Measurements from ENCODE around the gene DTYMK.

Gene DTYMK

DNA sequence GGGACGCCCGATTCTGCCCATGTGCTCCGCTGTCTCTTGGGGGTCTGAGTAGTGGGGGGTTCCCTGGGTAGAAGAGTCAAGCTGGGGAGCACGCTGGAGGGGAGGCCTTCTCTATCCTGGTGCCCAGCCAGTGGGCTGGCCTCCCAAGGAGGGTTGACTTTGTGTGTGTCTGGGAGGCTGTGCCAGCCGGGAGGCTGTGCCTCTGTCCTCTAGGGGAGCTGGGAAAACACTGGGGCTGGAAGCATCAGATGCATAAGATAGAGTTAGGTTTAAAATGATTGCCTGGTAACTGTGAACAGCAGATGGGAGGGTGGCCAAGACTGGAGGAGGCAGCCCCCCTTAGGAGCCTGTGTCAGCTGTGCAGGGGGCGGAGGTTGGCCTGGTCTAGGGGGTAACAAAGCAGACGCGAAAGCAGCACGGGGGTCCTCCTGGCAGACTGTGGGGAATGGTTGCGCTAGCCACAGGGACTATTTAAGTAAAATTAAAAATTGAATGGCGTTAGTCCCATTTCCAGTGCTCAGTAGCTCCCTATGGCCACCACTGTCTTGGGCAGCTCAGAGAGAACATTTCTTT is 16.5 kb upstream of the DTYMK start:
- DNase-seq, result no peak

DNA sequence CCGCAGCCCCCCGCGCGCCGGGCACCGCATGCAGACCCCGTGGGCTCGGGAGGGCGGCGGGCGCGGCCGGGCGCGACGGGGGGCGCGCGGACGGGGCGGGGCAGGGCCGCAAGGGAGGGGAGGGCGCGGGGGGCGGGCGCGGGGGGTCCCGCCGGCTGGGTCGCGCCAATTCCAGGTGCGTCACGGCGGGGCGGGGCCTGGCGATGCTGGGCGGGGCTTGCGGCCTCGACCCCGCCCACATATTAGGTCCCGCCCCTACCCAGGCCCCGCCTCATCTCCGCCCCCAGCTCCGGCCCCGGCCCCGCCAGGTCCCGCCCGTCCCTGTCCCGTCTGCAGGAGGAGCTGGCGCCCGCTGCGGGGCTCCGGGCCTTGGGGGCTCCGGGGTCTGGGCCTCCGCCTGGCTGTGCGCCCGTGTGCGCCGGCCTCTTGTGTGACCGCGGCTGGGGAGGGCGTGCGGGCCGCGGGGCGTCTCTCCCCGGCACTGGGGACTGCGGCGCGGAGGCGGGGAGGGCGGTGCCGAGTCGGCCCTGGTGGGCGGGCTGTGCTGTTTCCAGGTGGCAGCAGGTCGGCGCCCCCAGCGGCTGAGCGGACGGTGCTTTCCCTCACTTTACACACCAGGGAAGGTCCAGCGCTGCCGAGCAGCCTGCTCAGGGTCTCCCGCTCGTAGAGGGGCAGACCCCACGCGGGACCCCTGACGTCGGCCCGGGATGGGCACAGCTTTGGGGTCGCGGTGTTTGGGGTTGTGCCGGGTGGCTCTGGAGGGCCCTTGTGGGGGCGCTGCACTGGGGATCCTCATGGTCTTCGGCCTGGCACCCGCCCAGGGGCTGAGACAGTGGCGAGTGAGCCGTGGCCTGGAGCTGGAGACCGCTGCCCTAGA is 15.8 kb upstream of the DTYMK start:
- peak; percentile 87 to 89 for DNase-seq

GRCh38 chr2:241701399-241702154 is 15.0 kb upstream of the DTYMK start, which contains the start of gene ING5:
Gene ING5, plus strand, starts transcription at chr2:241702039. Its CDS starts 27 bp downstream, at chr2:241702066.
- peak; percentile 94 to 96 for DNase-seq

DNA sequence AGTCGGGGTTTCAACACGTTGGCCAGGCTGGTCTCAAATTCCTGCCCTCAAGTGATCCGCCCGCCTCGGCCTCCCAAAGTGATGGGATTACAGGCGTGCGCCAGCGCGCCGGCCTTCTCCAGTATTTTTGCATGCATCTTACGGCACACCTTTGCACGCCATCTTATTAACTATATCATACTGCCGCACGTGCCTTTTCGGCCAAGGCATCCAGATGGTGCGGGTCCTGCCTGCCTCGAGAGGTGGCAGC is 14.5 kb upstream of the DTYMK start:
- DNase-seq, result no peak

- DNase-seq, result no peak
Measured at GRCh38 chr2:241695651-241696050, 9.0 kb upstream of the DTYMK start.

GRCh38 chr2:241692448-241692847 is 5.8 kb upstream of the DTYMK start:
- DNase-seq, result no peak

- no peak for DNase-seq
Measured at GRCh38 chr2:241690202-241690717, 3.6 kb upstream of the DTYMK start.

- no peak for DNase-seq
Measured at GRCh38 chr2:241689306-241689705, 2.7 kb upstream of the DTYMK start.

DNA sequence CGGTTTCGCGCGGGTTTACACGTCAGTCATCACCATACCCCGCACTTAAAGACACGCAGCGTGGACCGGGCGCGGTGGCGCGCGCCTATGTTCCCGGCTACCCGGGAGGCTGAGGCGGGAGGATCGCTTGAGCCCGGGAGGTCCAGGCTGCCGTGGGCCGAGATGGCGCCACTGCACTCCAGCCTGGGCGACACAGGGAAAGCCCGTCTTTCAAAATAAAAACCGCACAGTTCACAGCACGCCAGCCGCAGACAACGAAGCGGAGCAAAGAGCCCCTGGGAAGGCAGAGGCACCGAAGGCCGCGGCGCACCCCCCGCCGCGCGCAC is 328 bp downstream of the DTYMK start:
- DNase-seq, result no peak

DNA sequence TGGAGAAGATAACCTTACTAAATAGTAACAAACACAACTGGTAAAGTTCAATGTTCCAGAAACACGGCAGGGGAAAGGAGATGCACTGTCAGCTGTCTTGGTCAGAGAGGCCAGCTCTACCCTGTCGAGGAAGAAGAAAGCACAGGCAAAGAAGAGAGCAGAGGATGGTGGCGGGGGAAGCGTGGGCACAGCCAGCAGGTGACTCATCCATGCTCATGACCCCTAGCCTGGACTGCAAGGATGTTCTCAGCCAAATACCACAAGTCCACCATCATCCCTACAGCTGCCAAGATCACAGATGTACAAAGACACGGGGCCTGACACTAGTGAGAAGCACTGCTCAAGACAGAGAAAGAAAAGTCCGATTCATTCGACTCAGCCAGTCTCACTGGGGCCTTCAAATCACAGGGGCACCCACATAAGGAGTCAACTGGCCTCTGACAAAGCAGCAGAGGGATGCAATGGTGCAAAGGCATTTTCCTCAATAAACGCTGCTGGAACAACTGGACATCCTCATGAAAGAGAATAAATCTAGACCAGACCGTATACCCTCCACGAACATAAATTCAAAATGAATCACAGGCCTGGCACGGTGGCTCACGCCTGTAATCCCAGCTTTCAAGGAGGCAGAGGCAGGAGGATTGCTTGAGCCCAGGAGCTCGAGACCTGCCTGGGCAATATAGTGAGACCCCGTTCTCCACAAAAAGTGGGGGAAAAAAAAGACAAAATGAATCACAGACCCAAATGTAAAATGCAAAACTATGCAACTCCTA is 5.6 kb downstream of the DTYMK start:
- no peak for DNase-seq

GRCh38 chr2:241680044-241680443 is 6.6 kb downstream of the DTYMK start:
- no peak for DNase-seq

- no peak for DNase-seq
Measured at GRCh38 chr2:241678784-241679540, 7.7 kb downstream of the DTYMK start.

DNA sequence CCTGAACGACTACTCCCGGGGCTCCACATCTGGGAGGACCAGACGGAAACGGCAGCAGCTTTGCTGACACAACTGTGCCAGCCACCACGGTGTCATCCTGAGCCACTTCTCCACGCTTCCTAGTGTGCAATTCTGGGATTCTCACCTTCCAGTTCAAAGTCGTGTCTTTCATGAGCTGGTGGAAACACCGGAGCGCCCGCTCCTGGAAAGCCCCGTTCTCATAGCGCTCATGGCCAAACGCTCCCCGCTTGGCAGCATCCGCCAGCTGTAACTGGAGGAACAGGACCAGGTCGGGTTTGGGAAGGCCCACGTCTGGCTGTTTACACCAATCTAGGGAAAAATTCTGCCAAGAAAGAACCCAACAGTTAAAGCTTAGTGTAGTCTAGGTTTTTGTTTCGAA is 8.3 kb downstream of the DTYMK start:
- DNase-seq, result no peak

GRCh38 chr2:241677392-241677791 is 9.2 kb downstream of the DTYMK start:
- DNase-seq, result no peak

GRCh38 chr2:241676665-241677064 is 9.9 kb downstream of the DTYMK start:
- DNase-seq, result no peak

- DNase-seq, result no peak
Measured at GRCh38 chr2:241675885-241676284, 10.7 kb downstream of the DTYMK start.

GRCh38 chr2:241673797-241674725 is 12.6 kb downstream of the DTYMK start:
- DNase-seq, result no peak

DNA sequence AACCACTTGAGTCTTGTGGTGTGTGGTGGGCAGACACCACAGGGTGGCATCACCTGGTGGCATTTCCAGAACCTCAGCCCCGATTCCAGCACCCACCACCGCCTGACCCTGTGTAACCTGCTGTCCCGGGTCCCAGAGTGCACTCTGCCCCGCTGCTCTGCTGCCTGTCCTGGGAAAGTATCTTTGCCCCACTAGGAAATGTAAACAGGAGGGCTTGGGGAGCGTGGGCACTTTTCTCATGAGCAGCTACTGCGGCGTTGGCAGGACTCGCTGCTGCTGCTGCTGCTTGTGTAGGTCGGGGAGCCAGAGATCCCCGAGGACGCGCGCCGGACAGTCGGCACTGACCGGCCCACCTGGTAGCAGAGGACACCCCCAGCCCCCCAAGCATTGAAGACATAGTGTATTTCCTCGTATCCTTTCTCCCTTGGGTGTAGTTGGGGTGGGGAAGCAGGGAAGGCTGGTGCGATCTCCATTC is 13.4 kb downstream of the DTYMK start:
- DNase-seq, result no peak

DNA sequence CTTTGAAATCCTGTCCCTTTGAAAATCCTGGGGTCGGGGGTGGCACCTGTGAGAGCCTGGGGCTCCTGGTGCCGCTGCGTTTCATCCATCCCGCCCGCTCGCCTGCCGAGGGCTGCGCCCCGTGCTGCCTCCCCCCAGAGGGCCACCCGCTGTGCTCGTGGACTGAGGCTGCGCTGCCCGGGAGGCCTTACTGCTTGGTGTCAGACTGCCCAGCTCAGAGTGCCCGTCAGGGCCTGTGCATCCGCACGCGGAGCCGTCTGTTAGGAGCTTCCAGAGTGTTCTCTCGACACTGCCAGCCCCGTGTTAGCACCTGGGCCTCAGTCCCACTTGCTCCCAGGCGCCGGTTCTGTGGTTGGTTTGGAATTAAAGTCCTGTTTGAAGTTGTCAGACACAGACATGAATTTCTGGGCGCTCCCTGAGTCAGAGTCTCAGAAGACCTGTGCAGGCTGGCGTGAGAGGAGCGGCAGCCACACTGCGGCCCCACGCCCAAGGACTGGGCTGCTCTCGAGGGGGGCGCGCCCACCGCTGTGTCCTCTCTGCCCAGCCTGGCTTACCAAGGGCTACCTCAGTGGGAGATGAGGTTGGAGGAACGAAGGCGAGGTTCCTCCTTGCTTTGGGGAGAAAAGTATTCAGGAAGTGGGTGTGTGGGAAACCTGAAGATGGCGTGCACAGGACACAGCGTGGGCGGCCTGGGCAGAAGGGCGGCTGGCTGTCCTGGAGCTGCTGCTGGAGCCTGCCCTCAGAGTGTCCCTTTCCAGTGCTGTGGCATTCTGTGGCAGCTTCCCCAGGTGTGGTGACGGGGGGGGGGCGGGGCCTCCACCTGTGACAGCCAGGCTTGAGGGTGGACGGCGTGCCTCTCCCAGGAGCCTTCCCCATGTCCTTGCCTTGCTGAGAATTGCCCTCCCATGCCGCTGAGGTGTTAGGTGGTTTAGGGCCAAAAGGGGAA is 14.1 kb downstream of the DTYMK start:
- DNase-seq, result no peak

Measured in CD4-positive, alpha-beta T cell treated with Interleukin-1 beta for 1 hour (primary cell).